Measurements from ENCODE around the gene ANKRD39. TPM values are rescaled to one million over a fixed set of nuclear protein-coding genes. Genes with fewer than 3 reads are reported as not detected.

ANKRD39 gene
- total RNA-seq, 2 experiments from 2014 or later = 22.6 TPM

DNA sequence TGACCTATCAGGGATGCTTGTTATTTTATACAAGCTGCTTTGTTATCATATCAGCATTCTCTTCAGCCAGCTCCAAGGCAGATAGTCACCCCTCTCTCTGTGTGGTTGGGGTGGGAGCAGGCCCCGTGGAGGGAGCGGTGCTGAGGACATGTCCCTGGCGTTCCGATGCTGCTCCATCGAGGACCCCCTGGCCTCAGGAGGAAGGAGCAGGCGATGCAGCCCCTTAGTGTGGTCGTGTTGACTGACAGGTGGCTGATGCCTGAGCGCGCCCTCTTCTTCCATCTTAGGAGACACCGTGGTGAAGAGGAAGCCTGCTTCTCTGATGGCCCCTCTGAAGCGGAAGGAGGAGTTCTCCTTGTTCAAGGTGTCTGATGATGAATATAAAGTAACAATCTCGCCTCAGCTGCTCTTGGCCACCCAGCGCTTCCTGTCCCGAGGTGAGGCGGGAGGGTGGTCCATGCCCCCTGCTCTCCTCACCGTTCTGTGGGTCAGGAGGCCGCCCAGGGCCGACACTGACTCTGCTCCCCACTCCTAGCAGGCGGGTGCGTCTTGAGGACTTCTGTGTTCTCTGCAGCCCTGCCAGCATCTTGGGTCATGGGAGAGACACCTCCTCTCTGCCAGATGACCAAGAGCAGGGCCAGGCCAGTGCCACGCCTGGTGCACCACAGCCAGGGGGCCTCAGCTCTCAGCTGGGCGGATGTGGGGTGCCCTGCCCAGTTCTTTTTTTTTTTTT lies 31.1 kb downstream of the ANKRD39 start:
- Mint-ChIP-seq H3K27ac (no peak overlapping the region), H3K9me3 (no peaks in the 10 kb centered on the region), H3K27me3 (no peaks in the 10 kb centered on the region), H3K4me3 (no peak overlapping the region), H3K36me3 (ENCODE audit: low read depth) (peaks cover 22% of the 10 kb centered on the region), H3K4me1 (ENCODE audit: low read depth) (peaks cover under 1% of the 10 kb centered on the region)
- ChIA-PET POLR2A (no interaction called here), CTCF (no interaction called here)
- TF ChIP-seq, protein P1, sequence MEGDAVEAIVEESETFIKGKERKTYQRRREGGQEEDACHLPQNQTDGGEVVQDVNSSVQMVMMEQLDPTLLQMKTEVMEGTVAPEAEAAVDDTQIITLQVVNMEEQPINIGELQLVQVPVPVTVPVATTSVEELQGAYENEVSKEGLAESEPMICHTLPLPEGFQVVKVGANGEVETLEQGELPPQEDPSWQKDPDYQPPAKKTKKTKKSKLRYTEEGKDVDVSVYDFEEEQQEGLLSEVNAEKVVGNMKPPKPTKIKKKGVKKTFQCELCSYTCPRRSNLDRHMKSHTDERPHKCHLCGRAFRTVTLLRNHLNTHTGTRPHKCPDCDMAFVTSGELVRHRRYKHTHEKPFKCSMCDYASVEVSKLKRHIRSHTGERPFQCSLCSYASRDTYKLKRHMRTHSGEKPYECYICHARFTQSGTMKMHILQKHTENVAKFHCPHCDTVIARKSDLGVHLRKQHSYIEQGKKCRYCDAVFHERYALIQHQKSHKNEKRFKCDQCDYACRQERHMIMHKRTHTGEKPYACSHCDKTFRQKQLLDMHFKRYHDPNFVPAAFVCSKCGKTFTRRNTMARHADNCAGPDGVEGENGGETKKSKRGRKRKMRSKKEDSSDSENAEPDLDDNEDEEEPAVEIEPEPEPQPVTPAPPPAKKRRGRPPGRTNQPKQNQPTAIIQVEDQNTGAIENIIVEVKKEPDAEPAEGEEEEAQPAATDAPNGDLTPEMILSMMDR (IDR thresholded peaks at IDR 0.05) = no peak
- DNase-seq = no peak
- ATAC-seq = no peak
- intact Hi-C loops (cut with micrococcal nuclease) = no loop called here

DNA sequence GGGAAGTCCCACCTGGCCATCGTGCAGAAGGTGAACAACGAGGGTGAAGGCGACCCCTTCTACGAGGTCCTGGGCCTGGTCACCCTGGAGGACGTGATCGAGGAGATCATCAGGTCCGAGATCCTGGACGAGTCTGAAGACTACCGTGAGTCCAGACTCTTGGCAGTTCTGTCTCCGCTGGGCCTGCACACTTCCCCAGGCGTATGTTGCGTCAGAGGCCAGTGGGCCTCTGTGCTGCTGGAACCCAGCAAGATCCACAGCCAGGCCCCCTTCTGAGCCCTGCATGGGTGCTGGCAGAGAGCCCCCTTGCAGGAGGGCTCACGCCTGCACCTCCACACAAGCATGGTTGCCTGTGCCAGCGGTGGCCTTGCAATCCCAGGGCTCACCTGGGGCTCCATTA lies 32.8 kb downstream of the ANKRD39 start:
- Mint-ChIP-seq H3K9me3 (no peaks in the 10 kb centered on the region), H3K27me3 (no peaks in the 10 kb centered on the region), H3K27ac (no peak overlapping the region), H3K4me3 (no peak overlapping the region), H3K36me3 (ENCODE audit: low read depth) (peaks cover 14% of the 10 kb centered on the region), H3K4me1 (ENCODE audit: low read depth) (peaks cover 17% of the 10 kb centered on the region)
- intact Hi-C loops (cut with micrococcal nuclease) = no loop called here
- ChIA-PET CTCF (interaction anchor here (0.7 to 1.7 kb wide), 2 partner anchors 20 to 62 kb away, joined by 3 to 4 read pairs; no protein-coding TSS in a partner anchor), POLR2A (no interaction called here)
- DNase-seq = no peak
- TF ChIP-seq, protein P1 (IDR thresholded peaks at IDR 0.05) = no peak
- no peak for ATAC-seq

DNA sequence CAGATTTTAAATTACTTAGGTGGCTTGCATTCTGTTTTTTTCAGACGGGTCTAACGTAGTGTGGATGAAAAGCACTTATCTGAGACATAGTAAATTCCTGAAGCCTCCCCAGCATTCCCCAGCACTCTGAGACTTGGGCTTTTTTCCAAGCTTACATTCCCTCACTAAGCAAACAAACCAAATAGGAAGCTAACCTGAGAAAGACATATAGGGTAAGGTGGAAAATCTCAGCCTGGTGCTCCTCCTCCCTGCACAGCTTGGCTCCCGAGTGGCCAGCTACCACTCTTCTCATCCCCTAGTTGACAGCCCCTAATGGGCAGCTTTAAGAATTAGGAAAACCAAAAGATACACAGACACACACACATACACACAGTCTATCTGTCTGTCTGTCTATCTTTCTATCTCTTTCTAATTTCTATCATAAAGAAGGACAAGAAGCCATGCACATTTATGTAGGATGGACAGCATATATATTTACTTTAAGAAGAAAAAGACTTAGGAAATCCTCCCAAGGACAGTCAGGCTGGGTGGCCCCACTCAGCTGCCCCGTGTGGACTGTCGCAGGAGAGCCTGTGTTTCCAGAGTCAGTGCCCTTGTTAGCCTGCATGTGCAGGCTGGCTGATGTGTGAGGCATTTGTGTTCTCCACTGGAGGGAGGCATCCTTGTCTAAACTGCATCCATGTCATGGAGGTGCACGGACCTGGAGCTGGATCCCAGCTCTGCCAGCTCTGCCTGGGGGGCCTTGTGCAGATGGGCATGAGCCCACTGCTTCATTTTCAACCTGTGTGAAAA lies 33.5 kb downstream of the ANKRD39 start:
- peak overlapping the region; percentile 34 for H3K27ac Mint-ChIP-seq
- H3K27me3 Mint-ChIP-seq = no peaks in the 10 kb centered on the region
- peaks cover 14% of the 10 kb centered on the region for H3K36me3 Mint-ChIP-seq (ENCODE audit: low read depth)
- TF ChIP-seq, protein P1 (IDR thresholded peaks at IDR 0.05) = no peak
- no peak for ATAC-seq
- no peaks in the 10 kb centered on the region for H3K9me3 Mint-ChIP-seq
- no peak overlapping the region for H3K4me3 Mint-ChIP-seq
- H3K4me1 Mint-ChIP-seq (ENCODE audit: low read depth) = peaks cover 24% of the 10 kb centered on the region
- POLR2A ChIA-PET = interaction anchor here (1.2 kb wide), 1 partner anchor 33 kb away, joined by 3 read pairs; no protein-coding TSS in a partner anchor
- CTCF ChIA-PET = interaction anchor here (0.7 to 1.7 kb wide), 3 partner anchors 9 to 61 kb away, joined by 3 to 6 read pairs (median 4); no protein-coding TSS in a partner anchor
- DNase-seq = no peak
- intact Hi-C loops (cut with micrococcal nuclease) = no loop called here

DNA sequence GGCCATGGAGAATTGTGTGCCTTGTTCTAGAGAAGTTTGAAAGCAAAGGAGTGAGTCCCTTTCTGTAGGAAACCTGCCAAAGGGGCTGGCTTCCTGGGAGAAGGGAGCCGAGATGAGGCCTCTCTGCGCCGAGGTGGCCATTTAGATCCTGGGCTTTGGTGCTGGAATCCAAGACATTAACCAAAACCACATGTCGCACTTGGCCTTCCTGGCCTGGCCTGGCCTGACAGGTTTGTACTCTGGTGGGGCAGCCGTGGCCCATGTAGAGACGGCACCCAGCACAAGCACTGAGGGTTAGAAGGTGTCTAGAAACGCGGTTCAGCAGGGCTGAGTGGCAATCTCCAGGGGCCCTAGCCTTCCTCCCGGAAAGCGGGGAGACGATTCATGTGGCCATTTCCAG lies 34.6 kb downstream of the ANKRD39 start:
- Mint-ChIP-seq H3K27ac (no peak overlapping the region), H3K9me3 (no peaks in the 10 kb centered on the region), H3K36me3 (ENCODE audit: low read depth) (peaks cover 10% of the 10 kb centered on the region), H3K4me3 (no peak overlapping the region), H3K4me1 (ENCODE audit: low read depth) (peaks cover 35% of the 10 kb centered on the region), H3K27me3 (no peaks in the 10 kb centered on the region)
- intact Hi-C loops (cut with micrococcal nuclease) = no loop called here
- TF ChIP-seq, protein P1 (IDR thresholded peaks at IDR 0.05) = no peak
- no peak for DNase-seq
- CTCF ChIA-PET = no interaction called here
- POLR2A ChIA-PET = interaction anchor here (0.9 to 1.2 kb wide), 2 partner anchors 17 to 34 kb away, joined by 3 read pairs; no protein-coding TSS in a partner anchor
- ATAC-seq = no peak

DNA sequence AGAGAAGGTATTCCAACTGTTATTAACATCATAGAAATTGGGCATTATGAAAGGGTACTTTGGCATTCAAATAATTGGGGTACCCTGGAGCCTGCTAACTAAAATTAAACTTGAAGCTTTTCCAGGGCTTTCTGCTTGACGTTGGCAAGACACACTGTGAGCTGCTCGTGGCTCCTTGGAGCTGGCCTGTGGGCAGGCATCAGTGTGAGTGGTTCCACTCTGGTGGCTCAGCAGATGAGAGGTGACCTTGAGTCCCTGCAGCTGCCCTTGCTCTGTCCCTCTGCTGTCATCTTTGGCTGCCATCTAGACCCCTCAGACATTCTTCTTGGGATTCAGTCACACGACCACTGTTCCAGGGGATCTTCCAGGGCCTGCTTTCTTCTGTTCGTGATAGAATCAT lies 35.0 kb downstream of the ANKRD39 start:
- ATAC-seq (no peak), DNase-seq (no peak)
- peaks cover 38% of the 10 kb centered on the region for H3K4me1 Mint-ChIP-seq (ENCODE audit: low read depth)
- TF ChIP-seq, protein P1 (IDR thresholded peaks at IDR 0.05) = no peak
- ChIA-PET POLR2A (interaction anchor here (0.9 kb wide), 1 partner anchor 17 kb away, joined by 3 read pairs; no protein-coding TSS in a partner anchor), CTCF (no interaction called here)
- intact Hi-C loops (cut with micrococcal nuclease) = no loop called here
- H3K36me3 Mint-ChIP-seq (ENCODE audit: low read depth) = peaks cover 10% of the 10 kb centered on the region
- H3K9me3 Mint-ChIP-seq = no peaks in the 10 kb centered on the region
- no peak overlapping the region for H3K27ac Mint-ChIP-seq
- no peak overlapping the region for H3K4me3 Mint-ChIP-seq
- H3K27me3 Mint-ChIP-seq = no peaks in the 10 kb centered on the region
